Stimulated activated CD8-positive, alpha-beta memory T cell treated with anti-CD3 and anti-CD28 coated beads, Interleukin-12 subunit alpha, Interleukin-12 subunit beta, amount 100 ng/mL, for 1 hour (primary cell): Measurements from ENCODE around the gene KRT79.

Experiments
- DNase-seq: peaks from one replicate; pipeline ENCODE4 v3.0.0-alpha.2; 2020; ENCODE audit warnings: low read depth

Gene KRT79

DNA sequence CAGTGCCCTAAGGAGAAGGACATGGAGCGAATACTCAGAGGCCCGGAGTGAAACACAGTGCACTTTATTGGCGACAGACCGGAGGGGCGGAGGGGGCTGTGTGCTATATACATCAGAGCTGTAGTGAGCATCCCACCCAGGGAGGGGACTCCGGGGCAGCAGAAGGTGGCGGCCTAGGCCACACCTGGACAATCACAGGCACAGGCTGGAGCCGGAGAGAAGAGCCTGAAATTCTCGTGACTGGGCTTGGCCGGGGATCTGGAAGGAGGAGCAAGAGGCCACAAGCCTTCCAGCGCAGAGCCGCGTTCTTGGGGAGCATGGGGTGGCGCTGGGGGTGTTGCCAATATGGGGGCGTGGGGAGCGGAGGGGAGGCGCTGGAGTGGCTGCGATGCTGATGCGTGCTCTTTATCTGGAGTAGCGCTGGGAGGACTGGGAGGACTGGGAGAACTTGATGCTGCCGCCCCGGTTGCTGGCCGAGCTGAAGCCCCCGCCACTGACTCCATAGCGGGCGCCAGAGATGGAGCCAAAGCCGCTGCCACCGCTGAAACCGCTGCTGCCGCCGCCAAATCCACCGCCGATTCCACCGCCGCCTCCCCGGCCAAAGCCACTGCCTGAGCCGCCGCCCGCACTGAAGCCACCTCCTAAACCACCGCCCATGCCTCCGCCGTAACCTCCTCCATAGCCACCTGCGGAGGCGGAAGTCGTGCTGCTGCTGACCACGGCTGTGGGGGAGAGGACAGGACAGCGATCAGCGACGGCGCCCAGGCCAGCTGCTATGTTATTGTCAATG is 44.3 kb downstream of the KRT79 start:
- DNase-seq: no peak

- no peak for DNase-seq
Observed at GRCh38 chr12:52788876-52789636, 45.1 kb downstream of the KRT79 start.

DNA sequence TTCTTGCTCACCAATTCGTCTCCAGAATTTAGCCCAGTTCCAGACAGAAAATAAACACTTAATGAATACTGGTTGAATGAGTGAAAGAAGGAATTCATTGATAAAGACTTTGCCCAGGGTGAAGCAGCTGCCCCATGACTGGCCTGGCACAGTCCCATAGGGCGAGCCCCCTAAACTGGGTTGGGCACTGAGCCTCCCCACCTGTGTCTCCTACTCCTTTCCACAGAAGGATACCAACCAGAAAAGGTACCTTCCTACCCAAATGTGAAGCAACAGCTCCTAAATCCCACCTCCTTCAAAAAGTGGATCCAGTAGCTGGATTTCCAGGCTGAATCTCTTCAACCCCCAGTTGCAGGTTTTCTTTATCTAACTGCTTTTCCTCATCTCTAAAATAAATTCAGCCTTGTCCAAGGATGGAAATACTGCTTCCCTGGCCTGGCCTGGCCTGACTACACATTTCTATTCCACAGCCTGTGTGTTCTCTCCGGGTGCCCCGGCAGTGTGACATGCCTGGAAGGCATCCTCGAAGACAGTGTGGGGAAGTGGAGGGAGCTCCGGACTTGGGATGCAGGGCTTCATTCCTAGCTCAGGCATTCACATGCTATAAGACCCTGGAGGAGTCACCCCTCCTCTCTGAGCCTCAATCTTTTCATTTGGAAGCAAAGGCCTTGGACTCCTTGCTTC is 45.8 kb downstream of the KRT79 start:
- no peak for DNase-seq

DNA sequence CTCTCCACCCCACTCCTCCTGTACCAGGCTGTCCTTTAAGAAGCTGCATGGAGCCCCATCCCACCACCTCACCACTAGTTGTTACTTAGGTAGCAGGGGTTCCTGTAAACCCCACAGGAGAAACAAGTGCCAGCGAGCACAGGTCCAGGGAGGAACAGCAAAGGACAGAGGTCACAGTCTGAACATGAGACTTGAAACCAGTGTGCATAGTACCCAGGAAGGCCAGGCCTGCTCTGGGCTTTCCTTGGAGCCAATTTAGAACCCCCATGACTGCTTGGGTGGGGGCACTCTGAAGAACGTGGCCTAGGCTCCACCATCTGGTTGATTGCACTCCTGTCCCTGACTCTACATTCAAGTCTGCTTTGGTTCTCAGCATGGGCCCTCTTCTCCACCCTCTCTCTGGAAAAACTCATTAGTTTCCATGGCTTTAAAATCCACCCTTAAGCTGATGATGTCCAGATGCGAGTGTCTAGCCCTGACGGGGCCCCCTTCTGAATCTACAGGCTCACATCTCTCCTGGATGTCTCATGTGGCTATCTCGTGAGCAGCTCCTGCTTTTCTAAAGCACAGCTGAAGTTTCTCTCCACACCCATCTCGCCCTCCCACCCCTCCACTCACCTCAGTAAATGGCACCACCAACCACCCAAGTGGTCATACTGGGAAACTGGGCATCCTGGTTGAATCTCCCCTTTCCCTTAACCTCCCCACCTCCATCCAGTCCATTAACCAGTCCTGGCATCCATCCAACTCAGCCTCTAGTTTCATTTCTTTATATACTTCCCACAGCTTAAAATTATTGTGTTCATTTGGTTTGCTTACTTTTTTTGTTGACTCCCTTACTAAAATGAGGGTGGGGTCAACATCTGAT is 46.6 kb downstream of the KRT79 start:
- no peak for DNase-seq

DNA sequence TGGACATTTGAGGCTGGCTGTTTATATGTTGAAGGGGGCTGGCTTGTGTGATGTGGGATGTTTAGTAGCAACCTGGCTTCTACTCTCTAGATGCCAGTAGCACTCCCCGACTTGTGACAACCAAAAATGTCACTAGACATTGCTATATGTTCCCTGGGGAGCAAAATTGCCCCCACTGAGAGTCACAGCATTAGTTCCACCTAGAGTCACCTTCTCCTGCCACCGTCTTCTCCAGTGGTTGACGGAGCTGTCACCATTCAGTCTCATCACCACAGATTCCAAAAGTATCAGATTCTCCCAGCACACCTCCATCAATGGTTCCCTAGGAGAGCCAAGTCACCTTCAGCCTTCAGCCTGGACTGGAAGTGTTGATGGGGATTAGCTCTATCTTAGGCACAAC is 49.2 kb downstream of the KRT79 start:
- no peak for DNase-seq

DNA sequence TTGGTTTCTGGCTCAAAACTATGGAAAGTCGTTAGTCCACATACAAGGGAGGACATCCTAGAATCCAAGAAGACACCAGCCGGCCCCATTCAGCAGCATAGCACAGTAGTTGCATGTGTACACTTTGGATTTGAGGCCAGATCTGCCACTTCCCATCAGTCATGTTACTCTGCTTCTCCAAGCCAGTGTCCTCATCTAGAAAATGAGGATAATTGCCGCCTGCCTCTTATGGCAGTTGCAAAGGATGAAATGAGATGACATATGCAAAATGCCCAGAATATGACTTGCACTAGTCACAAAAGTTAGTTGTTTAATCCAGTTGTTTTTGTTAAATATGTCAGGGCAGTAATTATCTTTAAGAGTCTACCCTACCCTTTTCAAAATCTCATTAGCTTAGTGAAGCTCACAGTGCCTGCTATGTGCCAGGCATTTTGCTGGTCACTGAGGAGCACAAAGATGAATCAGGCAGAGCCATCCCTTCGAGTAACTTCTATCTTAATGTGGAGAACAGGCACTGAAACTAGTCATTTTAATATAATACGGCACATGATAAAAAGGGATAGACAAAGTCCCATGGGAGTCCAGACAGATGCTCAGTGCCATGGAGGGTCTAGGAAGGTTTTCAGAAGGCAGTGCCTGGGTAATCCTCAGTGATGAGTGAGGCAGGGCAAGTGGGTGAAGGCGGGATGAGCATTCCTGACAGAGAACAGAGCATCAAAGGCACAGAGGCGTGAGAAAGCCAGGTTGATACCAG is 50.4 kb downstream of the KRT79 start:
- DNase-seq: no peak

- no peak for DNase-seq
Observed at GRCh38 chr12:52782502-52782901, 51.6 kb downstream of the KRT79 start.

DNA sequence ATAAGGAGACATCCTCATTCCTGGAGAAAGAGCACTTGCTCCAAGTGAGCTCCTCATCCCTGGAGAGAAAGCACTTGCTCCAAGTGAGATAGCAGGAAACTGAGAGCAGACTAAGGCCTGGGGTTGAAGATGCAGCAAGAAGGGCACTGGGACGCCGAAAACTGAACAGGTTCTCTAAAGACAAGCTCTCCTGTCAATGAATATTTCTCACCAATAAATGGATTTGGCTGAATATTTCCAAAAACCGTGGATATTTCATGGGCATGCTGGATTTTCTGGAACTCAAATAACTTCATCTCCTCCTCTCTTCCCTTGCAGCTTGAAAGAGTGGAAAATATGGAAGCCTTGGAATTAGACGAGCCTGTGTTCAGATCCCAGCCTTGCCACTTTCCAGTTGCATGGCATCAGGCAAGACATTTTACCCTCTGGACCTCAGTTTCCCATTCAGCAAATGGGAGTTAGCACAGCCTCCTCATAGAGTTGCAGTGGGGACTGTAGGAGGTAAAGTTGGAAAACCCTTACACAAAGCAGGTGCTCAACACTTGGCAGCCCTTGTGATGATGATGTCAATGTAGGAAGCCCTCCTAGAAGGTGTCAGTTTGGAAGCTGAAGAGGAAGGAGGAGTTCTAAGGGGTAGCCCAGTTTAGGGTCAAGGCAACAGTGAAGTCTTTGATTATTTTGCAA is 52.6 kb downstream of the KRT79 start:
- DNase-seq: no peak

GRCh38 chr12:52779914-52780313 is 54.2 kb downstream of the KRT79 start:
- DNase-seq: no peak

DNA sequence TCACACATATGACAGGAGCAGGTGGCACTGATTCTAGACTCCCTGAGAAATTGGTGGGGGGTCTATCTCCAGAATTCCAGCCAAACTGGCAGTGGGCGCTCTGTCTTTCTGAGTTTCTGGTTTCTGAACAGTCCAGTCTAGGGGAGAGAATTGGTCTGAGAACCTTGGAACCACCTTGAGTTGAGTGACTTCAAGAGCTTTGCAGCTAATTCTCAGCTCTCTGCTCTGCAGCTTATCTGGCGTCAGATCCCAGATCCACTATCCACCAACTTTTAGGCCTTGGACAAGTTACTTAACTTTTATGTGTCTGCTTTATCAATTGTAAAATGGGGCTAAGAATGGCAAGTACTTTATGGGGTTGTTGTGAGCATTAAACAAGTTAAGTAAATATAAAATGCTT is 55.3 kb downstream of the KRT79 start:
- no peak for DNase-seq

DNA sequence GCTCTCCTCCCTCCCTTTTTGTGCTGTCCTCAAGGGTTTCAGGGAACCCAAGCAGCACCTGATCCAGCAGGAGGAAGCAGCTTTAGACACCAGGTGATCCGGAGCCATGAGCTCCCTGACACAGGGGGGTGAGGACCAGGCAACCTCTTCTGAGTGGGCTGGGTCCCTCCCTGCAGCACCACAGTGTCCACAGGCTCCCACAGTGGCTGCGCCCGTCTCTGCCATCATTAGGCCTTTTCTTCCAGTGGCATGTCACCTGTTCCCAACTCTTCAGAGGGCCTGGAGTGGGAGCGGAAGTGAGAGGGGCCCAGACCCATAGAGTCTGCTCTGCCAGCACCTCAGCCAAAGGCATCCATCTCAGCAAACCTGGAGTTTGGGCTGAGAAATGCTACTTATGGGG is 56.5 kb downstream of the KRT79 start:
- DNase-seq: no peak

GRCh38 chr12:52776913-52777395 is 57.2 kb downstream of the KRT79 start, which contains the start of gene KRT76:
KRT76 (minus strand) TSS chr12:52777345; CDS start chr12:52777291, 54 bp downstream.
- DNase-seq: no peak

- no peak for DNase-seq
Observed at GRCh38 chr12:52776435-52776834, 57.7 kb downstream of the KRT79 start.

- DNase-seq: no peak
Observed at GRCh38 chr12:52774629-52775250, 59.4 kb downstream of the KRT79 start.

DNA sequence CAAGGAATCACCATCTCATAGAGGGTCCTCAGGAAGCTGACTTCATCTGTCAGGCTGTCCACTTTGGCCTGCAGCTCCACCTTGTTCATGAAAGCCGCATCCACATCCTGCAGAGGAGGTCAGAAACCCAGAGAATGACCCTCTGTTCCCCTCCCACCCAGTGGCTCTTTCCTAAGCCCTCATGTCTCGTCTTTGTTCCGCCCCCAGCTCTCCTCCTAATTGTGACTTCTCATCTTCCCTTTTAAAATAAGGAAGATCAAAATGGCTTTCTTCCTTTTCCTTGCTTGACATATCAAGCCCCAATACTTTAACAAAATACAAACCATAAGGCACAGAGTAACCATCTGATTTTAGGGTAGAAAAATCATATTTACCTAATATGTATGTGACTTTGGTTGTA is 61.3 kb downstream of the KRT79 start:
- DNase-seq: no peak

DNA sequence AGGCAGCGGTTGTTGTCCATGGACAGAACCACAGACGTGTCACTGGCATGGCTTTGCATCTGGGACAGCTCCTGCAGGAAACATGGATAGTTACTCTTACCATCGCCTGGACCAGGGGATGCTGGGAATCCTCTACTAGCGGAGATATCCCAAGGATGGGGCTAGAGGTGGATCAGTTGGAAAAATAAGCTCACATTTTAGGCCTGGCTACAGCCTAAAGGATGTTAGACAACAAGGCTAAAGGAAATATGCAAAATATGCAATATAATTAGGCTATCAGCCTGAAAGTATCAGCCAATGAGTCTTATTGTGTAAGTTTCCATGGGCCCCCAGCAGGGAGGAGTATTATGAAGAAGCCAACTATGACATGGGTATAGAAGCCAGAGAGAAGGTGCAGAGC is 61.9 kb downstream of the KRT79 start:
- no peak for DNase-seq

DNA sequence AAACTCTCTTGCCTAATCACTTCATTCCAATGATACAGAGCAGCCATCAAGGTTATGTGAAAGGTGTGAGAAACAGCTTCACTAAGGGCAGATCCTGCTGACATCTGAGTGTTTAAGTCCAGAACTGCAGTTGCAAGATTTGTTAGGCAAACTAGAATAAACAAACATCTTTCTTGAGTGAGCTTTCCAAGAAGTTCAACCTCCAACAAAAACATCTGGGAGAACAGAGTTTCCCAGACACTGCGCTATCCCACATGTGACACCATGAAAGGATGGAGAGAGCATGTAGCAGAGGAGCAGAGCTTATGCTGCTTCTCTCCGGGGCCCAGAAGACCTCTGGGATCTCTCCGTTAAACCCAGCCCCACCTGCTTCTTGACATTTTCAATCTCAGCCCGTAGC is 62.6 kb downstream of the KRT79 start:
- DNase-seq: no peak
